Measurements from ENCODE around the gene MAPK12.
"Not testable (repeated sequence)": the region's sequence is repeated elsewhere in the genome, so short reads cannot be mapped to it uniquely, and the experiment has no call there.

MAPK12 gene

GRCh38 chr22:50280708-50281383 is 19.4 kb upstream of the MAPK12 start:
- DNase-seq = no peak

DNA sequence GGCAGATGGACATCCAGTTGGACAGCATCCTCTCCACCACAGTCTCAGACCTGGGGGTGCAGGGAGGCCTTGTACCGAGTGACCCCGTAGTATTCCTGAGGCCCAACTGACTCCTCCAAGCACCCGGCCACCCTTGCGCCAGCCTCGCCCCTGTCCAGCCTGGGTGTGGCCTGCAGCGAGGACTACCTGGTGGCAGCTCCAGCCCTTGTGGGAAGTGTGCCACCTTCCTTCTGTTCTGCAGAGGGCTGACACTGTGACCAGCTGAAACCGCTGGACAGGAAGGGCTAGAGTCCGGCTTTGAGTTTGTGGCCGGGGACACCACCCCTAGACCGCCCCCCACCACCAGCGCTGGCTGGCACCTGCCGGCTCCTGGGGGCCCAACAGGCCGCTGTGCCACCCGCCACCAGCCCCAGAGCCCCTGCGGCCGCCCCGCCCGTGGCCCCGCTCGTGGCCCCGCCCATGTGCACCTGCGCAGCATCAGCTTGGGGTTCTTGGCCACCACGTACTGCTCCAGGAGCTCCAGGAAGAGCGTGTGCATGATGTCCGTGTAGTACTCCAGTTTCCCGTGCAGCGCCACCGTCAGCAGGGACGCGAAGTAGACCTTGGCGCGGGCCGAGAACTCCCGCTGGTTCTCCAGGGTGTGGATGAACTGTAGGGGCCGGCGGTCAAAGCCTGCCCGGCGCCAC is 18.7 kb upstream of the MAPK12 start:
- DNase-seq = no peak

DNA sequence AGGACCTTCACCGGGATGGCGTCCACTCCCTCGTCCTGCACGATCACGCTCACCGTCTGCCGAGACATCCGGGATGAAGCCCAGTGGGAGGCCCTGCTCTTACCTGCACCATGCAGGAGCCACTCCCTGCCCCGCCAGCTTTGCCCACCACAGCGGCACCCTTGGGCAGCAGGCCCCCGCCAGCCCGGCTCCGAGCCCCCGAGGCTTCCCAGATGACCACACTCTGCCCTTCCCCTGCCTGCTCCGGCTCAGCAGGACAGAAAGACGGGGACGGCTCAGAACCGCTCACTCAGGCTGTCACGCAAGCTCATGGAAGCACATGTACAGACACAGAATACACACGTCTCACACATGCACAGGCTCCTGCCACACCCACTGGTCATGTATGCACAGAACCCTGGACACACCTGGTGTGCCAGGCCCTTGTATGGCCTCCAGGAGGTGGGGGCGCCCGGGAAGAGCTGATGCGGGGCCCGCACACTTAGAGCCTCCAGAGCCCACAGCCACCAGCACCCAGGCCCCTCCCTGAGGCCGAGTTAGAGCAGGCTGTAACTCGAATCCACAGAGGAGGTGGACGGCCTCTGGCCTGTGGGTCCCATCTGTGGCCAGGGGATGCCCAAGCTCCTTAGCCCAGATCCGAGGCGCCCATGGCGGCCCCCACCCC is 17.6 kb upstream of the MAPK12 start:
- DNase-seq = no peak

GRCh38 chr22:50278461-50278860 is 17.0 kb upstream of the MAPK12 start:
- DNase-seq = no peak

DNA sequence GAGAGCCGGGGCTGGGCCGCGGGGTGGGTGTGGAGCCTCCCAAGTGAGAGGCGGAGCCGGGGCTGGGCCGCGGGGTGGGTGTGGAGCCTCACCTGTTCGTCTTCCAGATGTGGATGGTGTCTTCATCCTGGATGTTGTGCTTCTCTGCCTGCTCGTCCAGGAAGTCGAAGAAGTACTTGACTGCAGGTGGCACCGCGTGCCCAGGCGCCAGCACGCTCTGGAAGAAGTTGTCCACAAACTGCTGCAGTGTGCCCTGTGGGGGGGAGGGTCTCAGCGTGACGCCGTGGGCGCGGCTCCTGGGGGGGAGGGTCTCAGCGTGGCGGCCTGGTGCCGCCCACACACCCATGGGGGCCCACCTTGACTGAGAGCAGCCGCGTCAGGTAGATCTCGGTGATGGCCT is 16.3 kb upstream of the MAPK12 start:
- no peak for DNase-seq

DNA sequence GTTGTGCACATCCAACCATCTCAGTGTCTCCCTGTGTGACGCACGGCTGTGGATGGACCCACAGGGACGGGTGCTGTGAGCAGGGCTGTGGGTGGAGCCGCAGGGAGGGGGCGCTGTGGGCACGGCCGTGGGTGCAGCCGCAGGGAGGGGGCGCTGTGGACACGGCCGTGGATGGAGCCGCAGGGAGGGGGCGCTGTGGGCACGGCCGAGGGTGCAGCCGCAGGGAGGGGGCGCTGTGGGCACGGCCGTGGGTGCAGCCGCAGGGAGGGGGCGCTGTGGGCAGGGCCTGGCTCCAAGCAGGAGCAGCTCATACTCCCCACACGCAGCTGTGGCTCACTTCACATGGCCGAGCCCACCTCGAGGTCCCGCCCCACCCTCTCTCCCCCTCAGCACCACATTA is 14.7 kb upstream of the MAPK12 start:
- DNase-seq = no peak

DNA sequence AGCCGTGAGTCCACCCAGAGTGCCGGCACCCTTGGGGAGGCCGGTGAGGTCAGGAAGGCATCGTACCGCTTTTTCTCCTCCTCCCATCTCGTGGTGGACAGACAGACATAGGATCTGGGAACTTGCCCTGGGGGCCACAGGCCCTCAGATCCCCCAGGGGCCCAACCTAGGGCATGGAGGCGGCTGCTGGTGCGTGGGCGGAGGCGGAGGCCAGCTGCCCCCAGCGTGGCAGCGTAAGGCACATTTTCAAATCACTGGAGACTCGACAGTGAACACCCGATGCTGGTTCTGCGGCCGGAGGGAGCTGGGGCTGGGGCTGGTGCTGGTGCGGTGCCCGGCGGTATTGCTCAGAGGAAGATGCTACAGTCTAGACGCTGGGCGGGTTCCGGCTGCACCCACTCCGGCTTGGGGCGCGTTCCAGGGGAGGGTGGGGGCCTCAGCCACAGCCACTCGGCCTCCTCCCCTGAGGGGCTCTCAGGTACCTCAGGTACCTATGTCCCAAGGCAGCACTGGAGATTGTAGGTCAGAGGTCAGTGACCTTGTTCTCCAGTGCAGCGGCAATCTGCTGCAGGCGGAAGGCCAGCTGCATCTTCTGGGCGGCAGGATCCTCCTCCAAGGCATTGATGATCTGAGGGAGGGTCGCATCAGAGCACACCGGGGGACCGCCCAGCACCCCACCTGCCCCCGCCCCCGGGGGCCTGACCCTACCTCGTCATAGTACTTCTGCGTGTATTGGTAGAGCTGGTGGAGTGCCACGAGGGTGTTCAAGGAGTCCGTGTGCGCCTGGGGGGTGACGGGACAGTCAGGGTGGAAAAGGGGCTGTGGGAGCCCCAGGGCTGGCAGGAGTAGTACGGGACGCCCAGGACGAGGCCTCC is 13.9 kb upstream of the MAPK12 start:
- no peak for DNase-seq

DNA sequence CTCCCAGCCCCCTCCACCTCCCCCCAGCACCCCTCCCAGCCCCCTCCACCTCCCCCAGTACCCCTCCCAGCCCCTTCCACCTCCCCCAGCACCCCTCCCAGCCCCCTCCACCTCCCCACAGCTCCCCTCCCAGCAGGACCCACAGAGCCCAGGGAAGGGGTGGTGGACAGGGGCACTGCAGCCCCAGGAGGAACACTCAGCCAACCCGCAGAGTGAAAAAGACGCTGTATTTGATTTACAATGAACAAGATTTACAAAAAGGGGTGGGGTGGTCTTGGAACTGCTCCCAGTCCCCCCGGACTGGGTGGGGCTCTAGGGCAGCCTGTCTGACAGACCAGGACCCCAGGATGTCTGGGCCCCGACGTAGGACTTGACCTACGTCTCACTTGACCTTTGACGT is 13.3 kb upstream of the MAPK12 start:
- DNase-seq = no peak

GRCh38 chr22:50274311-50274710 is 12.8 kb upstream of the MAPK12 start:
- no peak for DNase-seq

- not testable (repeated sequence) for DNase-seq
Measured at GRCh38 chr22:50273781-50274180, 12.3 kb upstream of the MAPK12 start.

GRCh38 chr22:50273352-50273751 is 11.9 kb upstream of the MAPK12 start:
- not testable (repeated sequence) for DNase-seq

DNA sequence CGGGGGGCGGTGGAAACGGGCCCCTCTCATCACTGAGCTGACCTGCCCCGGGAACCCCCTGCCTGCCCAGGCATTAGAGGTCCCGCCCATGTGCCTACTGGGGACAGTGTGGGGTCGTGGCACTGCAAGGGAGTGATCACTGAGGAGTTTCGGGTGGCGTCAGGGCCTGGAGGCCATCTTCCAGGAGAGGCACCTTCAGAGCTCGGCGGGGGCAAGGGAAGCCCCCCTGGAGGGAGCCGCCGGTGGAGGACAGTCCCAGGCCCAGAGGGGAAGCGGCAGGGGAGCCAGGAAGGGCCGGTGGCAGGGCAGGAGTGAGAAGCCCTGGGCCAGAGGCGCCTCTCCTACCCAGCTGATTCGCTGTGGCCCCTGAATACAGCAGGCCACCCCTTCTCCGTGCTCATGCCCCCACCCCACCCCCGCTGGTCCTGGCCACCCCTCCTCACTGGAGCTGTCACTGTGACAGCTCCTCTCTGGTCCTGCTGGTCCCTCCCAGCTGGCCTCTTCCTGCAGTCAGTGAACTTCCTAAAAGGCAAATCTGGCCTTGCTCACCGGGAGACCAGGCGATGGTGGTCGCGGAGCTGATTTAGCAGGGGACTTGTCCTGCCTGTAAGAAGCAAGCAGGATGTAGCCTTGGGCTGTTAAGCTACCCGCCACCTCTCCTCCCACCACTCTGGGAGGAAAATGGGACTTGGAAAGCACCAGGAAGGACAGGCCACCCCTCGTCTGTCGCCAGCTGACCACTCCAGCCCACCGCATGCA is 10.7 kb upstream of the MAPK12 start:
- DNase-seq = no peak

DNA sequence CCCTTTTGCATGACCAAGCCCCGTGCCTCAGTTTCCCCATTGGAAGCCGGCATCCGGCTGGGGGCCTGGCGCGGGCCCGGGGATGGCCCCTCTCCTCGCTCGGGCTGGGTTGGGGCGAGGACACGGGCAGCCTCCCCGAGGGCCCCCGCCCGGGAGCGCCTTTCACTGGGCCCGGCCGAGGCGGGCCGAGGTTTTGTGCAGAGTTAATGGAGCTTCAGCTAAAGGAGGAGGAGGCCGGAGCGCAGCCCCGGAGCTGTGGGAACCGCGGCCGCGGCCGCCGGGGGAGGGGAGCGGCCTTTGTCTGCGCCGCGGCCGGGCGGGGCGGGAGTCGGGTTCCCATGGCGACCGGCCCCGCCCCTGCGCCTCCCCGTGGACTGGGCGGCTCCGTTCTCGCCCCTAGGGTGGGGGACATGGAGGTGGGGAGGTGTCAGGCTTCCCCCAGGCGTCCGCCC is 10.1 kb upstream of the MAPK12 start:
- no peak for DNase-seq

DNA sequence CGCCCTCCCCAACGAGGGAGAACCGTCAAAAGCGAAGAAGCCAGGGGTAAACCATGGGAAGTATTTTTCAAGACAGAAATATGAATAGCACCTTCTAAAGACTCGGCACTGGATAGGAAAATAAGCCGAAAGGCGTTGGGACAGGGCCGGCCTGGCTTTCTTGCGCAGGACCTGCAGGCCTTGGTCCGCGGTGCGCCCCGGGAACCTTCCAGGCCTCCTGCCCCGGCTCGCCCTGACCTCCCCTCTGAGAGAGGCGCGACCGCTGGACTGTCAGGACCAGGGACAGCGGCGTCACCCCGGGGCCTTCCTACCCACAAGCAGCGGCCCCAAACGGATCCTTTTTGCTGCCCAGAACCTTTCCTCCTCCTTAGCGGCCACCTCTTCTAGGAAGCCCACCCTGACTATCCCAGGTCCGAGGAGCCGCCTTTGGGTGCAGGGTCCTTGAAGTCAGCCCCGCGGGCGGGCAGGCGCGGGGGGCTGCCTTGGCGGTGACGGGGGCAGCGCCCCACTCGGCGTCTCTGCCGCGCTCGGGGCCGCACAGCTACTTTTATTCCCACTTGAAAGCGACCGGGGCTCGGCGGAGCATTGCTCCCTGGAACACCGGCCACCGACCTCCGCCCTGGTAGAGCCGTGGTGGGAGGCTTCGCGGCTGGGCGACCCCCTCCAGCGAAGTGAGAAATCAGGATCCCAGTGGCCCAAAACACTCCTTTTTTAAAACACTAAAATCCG is 9.3 kb upstream of the MAPK12 start:
- DNase-seq = peak; percentile 82

DNA sequence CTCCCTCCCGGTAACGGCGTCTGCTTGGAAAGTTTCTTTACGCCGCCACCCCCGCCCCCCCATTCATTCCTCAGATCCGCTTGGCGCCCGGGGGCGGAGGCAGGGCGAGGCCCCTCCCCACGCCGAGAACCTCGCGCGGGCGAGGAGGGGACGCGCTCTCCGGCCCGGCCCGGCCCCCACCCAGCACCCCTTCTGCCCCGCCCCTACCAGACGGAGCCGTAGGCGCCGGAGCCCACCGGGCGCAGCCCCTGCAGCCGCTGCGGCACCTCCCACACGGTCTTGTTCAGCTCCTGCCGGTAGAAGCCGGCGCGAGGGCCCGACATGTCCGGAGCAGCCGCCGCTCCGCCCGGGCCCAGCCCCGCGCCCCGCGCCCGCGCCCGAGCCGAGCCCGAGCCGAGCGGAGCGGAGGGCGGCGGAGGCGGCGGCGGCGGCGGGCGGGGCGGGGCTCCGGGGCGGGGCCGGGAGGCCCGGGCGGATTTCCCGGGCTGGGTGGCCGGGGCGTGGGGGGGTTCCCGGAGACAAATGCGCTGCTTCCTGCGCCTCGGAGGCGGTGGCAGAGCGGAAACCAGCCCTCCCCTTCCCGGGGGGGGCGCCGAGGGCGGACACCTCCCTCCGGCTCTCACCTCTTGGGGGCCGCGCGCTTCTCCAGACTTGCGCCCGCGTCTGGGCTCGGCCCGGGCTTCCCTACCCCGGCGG is 8.6 kb upstream of the MAPK12 start, which contains the start of gene MAPK11:
Gene MAPK11 (minus strand): TSS at position 411 of the 696 bp plus-strand sequence. CDS start 88 bp downstream, at position 323.
- peak; percentile 75 for DNase-seq

DNA sequence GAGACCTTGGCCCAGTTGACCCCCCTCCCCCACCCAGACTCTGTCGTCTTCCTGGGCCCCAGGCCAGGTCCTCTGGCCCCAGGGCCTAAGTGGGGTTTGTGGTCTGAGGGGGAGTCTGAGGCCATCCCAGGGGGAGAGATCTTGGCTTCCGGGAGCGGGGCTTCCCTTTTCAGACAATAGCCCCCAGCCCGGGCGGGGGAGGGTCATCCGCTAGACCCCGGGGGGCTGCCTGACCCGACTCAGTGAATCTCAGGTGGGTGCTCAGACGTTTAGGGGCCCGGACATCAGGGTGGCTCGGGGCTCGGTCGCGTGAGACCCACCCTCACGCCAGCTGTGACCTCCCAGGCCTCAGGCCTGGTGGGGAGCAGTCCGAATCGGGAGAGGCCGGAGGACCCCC is 8.1 kb upstream of the MAPK12 start:
- DNase-seq = no peak

- no peak for DNase-seq
Measured at GRCh38 chr22:50268655-50269113, 7.2 kb upstream of the MAPK12 start.

GRCh38 chr22:50267591-50268390 is 6.3 kb upstream of the MAPK12 start:
- peak; percentile 79 for DNase-seq

- DNase-seq = no peak
Measured at GRCh38 chr22:50266994-50267393, 5.5 kb upstream of the MAPK12 start.

Measured in right forelimb (tissue), 1 donor.